ENCODE results near the gene CAMKMT.

- TF ChIP-seq CTCF (IDR thresholded peaks at IDR 0.05), result no peak
- no peak for TF ChIP-seq POLR2A (IDR thresholded peaks at IDR 0.05)
Observed at GRCh38 chr2:44715671-44716081, 353.9 kb downstream of the CAMKMT start.
